HG03469 (cell line): ENCODE measurements around the gene WDR6.

Experiments used
- ATAC-seq: cut with Tn5 transposase; IDR thresholded peaks from one replicate; pipeline ENCODE4 v1.9.1; 2021; ENCODE audit warnings: mild to moderate bottlenecking, moderate library complexity, moderate number of reproducible peaks; ENCODE audit not compliant: unreplicated experiment

Gene WDR6

DNA sequence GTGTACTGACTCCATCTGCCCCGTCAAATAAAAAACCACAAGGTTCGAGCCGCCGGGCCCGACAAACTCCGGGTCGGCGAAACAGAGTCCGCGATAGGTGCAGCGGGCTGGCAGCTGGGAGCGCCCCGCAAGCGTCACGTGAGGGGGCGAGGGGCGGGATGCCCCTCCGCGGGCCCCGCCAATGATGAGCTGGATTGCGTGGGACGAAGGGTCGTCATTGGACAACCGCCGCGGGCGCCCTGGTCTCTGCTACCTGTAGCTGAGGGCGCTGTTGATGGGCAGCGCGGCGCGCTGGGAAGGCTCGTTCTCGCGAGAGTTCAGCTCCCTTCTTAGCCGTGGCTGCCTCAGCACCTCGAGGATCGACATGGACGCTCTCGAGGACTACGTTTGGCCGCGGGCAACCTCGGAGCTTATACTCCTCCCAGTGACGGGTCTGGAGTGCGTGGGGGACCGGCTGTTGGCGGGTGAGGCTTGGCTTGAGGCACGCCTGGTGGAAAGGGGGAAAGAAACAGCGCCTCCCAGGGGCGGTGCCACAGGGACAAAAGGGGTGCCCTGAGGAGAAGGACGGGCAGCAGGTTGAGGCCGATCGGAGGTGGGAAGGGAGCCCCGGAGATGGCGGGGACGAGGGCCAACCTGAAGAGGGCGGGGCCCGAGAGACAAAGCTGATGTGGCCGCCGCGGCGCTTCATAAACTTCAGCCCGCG is at the start of gene WDR6:
TSS of gene WDR6 (plus strand) at position 324 of the 703 bp plus-strand sequence. CDS start at position 365, 41 bp downstream.
- ATAC-seq, result peak; percentile 77

DNA sequence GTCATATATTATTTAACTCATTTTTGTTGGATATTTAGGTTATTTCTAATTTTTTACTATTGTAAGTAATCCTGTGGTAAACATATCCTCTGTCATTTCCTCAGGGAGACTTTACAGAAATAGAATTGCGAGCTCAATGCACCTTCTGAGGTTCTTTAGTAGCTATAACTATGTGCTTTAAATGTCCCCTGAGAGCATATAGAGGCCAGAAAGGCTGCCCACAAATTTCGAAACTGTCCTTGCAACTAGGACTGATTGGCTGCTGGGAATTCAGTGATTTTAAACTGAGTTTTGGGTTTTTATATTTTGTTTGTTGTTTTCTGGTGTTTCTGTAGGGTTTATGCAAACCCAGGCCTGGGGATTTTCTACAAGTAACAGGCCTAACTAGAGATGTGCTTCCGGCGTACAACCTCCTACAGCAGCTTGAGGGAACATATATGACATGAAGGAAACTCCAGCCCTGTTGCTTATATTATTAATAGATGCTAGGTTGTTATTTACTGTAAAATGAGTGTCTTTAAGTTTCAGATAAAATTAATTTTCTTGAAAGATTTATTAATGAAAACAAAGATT is 46.3 kb upstream of the WDR6 start:
- no peak for ATAC-seq

DNA sequence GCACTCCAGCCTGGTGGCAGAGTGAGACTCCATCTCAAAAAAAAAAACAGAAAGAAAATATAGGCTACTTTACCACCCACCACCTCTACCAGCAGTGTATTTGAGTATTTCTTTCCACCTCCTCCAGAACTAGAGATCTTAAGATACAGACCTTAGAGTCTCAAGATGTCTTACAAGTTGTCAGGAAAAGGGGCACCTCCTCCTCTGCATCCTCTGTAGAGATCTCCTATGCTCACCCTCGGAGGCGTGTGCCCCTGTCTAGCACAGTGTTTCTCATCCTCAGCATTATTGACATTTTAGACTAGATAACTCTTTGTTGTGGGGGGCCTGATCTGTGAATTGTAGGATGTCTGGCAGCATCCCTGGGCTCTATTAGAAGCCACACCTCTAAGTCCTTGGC is 44.9 kb upstream of the WDR6 start:
- ATAC-seq, result no peak

DNA sequence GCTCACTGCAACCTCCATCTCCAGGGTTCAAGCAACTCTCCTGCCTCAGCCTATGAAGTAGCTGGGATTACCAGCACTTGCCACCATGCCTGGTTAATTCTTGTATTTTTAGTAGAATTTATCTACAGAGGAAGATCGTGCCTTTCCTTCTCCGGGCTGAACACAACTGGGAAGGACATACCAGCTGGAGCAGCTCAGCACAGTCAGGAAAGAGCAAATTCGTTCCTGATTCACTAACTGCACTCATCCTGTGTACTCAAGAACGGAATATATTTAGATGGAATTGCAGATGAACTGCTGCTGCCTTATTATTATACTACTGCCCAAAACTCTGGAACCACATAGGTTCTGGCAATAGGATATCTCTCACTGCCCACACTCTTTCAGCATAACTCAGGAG is 44.3 kb upstream of the WDR6 start:
- no peak for ATAC-seq

GRCh38 chr3:48963591-48963990 is 43.6 kb upstream of the WDR6 start:
- no peak for ATAC-seq

GRCh38 chr3:48966367-48966766 is 40.8 kb upstream of the WDR6 start:
- no peak for ATAC-seq

DNA sequence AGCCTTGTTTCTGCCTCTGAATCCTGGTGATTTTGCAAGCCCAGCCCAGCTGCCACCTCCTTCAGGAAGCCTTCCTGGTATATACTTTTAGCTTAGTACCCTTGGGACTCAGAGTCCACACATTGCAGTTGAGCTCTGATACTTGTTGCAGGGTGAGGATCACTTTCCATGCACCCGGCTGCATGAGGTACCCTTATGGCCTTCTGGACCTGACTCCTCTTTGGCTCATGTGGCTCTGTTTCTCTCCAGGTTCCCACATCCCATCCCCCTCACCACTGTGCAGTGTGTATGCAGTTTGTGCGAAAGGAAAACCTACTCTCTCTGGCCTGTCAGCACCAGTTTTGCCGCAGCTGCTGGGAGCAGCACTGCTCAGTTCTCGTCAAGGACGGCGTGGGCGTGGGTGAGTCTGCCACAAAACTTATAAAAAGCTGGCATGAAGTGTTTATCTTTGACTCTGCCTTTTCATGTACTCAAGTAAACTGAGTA is 40.3 kb upstream of the WDR6 start:
- no peak for ATAC-seq

- no peak for ATAC-seq
These were observed 36.6 kb upstream of the WDR6 start for GRCh38 chr3:48970586-48970985.

GRCh38 chr3:48974076-48974864 is 32.9 kb upstream of the WDR6 start:
- no peak for ATAC-seq

- ATAC-seq, result no peak
These were observed 27.7 kb upstream of the WDR6 start for GRCh38 chr3:48979451-48979850.

DNA sequence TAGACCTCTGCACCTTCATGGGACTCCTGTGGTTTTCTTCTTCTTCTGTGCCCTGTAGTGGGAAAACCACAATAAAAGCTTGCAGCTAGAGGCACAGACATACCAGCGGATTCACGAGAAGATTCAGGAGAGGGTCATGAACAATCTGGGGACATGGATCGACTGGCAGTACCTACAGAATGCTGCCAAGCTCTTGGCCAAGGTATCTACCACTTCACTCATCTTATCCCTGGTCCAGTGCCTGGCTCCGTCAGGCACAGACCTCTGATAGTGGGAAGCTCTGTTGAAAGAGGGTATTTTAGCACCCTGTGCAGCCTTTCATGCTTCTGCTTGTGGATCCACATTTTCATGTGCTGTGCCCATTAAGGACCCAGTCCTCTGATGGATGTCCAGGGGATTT is 26.9 kb upstream of the WDR6 start:
- no peak for ATAC-seq

DNA sequence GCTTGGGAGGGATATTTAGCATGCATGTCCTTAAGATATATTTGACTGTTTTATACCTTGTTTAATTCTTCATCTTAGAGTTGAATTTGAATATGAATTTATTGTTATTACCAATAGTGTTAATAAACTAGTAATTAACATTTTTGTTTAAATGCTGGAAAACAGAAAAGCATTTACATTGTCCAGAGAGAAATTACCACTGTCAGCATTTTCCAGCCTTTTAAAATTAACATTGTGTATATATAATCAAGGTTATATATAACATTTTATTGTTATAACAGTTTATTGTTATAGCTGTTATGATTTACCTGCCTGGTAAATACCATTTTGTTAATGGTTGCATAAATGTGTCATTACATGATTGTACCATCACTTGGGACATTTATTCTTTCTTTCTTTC is 25.2 kb upstream of the WDR6 start:
- no peak for ATAC-seq

- no peak for ATAC-seq
These were observed 24.5 kb upstream of the WDR6 start for GRCh38 chr3:48982686-48983085.

- ATAC-seq, result no peak
These were observed 24.1 kb upstream of the WDR6 start for GRCh38 chr3:48983096-48983495.

GRCh38 chr3:48984663-48985062 is 22.5 kb upstream of the WDR6 start:
- no peak for ATAC-seq

DNA sequence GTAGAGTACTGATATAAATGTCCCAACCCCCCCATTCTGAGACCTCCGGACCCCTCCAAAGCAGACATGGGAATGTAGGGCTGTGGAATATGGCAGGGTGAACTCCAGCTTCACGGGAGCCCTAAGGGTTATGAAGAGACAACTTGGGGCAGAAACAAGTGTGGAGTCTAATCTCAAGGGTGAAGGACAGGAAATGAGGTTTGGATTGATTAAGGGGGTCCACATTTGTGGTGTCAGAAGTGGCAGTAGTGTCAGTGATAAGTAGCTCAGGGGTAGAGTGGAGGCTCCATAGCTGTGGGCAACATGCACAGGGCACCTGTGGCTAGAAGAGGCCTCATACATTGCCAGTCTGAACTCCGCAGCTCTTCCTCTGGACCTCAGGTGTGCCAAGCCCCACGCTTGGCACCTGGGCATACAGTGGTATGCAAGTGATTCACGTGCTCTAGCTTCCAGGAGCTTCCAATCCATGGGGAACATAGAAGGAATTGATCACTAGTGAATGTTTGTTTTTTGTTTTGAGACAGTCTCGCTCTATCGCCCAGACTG is 21.3 kb upstream of the WDR6 start:
- ATAC-seq, result no peak

DNA sequence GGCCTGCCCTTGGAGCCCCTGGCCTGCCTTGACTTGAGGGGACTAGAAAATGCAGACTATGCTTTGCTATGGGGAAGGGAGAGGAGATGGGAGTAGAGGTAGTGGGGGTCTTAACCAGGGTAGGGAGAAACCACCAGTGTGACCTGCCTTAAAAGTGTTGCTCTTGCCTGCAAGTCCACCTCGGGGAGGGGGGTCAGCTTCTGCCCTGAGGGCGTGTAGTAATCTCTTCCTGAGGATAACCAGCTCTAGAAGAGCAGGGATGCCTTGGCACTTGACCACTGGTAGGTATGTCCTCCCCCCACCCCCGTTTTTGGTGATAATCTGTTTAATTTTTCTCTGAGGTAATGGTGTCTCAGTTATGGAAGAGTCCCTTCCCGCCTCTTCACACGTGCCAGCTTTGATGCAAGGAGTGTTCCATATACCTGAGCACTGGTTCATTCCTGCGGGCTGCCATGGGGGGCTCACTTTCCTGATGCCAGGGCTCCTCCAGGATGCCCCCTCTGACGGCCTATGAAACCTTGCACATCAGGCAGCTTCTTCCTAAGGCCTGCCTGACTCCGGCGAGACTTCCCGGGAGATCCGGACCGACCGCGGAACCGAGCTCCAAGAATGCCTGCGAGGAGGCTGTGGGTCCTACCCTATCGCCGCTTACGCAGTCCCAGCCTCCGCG is 17.9 kb upstream of the WDR6 start:
- no peak for ATAC-seq

GRCh38 chr3:48989796-48990635 is 17.2 kb upstream of the WDR6 start, which contains the start of gene P4HTM:
Gene P4HTM (plus strand): TSS chr3:48990241. CDS start chr3:48990257, 16 bp downstream.
- no peak for ATAC-seq

DNA sequence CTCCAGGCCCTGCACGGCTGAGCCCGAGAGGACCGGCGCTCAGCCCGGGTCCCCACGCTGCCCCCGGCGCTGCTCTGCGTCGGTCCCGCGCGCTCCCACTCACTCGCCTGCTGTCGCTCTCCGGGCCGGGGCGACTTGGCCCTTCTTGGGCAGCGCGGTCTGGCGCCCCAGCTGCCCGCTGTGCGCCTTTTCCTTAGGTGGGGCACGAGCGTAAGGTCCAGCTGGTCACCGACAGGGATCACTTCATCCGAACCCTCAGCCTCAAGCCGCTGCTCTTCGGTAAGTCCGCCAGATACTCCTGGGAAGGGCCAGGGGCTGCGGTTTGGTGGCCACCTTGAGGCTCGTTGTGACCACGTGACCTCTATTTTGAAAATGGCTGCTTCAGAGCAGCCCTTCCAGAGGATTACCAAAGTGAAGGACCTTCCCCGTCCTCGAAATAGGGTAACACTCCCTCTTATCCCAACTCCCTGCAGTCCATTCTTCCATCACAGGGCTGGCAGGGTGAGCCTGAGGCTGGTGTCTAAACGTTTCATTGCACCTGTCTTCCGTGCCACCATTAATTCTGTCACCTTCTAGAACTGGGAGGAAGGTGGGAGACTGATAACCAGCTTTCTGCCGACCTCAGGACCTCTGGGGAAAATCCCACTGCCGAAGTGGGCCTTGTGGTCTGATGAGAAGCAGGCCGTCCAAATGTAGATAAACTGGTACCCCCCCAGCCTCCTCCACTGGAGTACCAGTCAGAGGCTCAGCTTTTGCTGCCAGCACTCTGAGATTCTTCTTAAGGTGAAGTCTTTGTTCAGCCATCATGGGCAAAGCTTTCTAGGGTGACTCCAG is 16.3 kb upstream of the WDR6 start:
- ATAC-seq, result no peak
